Fibroblast of lung (primary cell): ENCODE data around the gene SLC25A30. TPM values are rescaled to one million over a fixed set of nuclear protein-coding genes. Genes with fewer than 3 reads are reported as not detected.

Experiments used
- DNase-seq, 2 donors: peaks; one replicate each; pipeline versions ENCODE4 v3.0.0 to v3.0.0-alpha.2; 2010; ENCODE audit warnings: low read depth in 2 of 2
- H2AFZ ChIP-seq: 2 replicates; pipeline ENCODE4 v1.5.1; 2012; ENCODE audit warnings: low read length, control low read depth, inconsistent platforms
- H3K27ac ChIP-seq: 2 replicates; pipeline ENCODE4 v1.5.1; 2011; ENCODE audit warnings: low read length, control low read depth; ENCODE audit not compliant: insufficient read depth
- H3K27me3 ChIP-seq: 2 replicates; pipeline ENCODE4 v1.5.1; 2011; ENCODE audit warnings: mild to moderate bottlenecking, low read length; ENCODE audit not compliant: control insufficient read depth, insufficient read depth
- H3K36me3 ChIP-seq: 2 replicates; pipeline ENCODE4 v1.5.1; 2011; ENCODE audit warnings: low read length; ENCODE audit not compliant: control insufficient read depth, insufficient read depth
- H3K4me1 ChIP-seq: 2 replicates; pipeline ENCODE4 v1.5.1; 2011; ENCODE audit warnings: low read length; ENCODE audit not compliant: control insufficient read depth, insufficient read depth; ENCODE audit errors: extremely low read depth
- H3K4me2 ChIP-seq: 2 replicates; pipeline ENCODE4 v1.5.1; 2011; ENCODE audit warnings: low read length, control low read depth; ENCODE audit not compliant: insufficient read depth; ENCODE audit errors: extremely low read depth
- H3K4me3 ChIP-seq, 4 experiments: fragments of 200-600 bp in 1 of 4; sonication (generic) in 1 of 4; replicated peaks in 1 of 4; 2 replicates each; pipeline ENCODE4 v1.5.1; 2011 to 2016; ENCODE audit warnings: low read length in 4 of 4, low read depth in 3 of 4, mild to moderate bottlenecking in 3 of 4, control low read depth in 2 of 4, inconsistent platforms in 1 of 4, mixed read lengths in 1 of 4; ENCODE audit not compliant: insufficient read depth in 1 of 4; ENCODE audit errors: control extremely low read depth in 1 of 4
- H3K79me2 ChIP-seq: 2 replicates; pipeline ENCODE4 v1.5.1; 2012; ENCODE audit warnings: mild to moderate bottlenecking, low read length, inconsistent platforms; ENCODE audit not compliant: control insufficient read depth, insufficient read depth
- H3K9ac ChIP-seq: 2 replicates; pipeline ENCODE4 v1.5.1; 2011; ENCODE audit warnings: mild to moderate bottlenecking, low read length, control low read depth; ENCODE audit not compliant: insufficient read depth
- H3K9me3 ChIP-seq: 2 replicates; pipeline ENCODE4 v1.5.1; 2012; ENCODE audit warnings: low read depth, low read length; ENCODE audit not compliant: control insufficient read depth, insufficient read depth
- H4K20me1 ChIP-seq: 2 replicates; pipeline ENCODE4 v1.5.1; 2011; ENCODE audit warnings: low read length; ENCODE audit not compliant: control insufficient read depth, insufficient read depth; ENCODE audit errors: extremely low read depth
- CTCF ChIP-seq, 2 donors: IDR thresholded peaks in 1 of 2; conservative IDR thresholded peaks in 1 of 2; 1 replicate in 1 of 2; 2 replicates in 1 of 2; pipeline ENCODE4 v1.5.1; 2011 to 2012; ENCODE audit warnings: low read length in 2 of 2, control low read depth in 1 of 2, inconsistent platforms in 1 of 2, low read depth in 1 of 2, mild to moderate bottlenecking in 1 of 2
- EZH2 ChIP-seq: IDR thresholded peaks from 2 replicates; pipeline ENCODE4 v1.5.1; 2012; ENCODE audit warnings: low read length, control low read depth, mild to moderate bottlenecking; ENCODE audit errors: missing control alignments
- polyA plus RNA-seq, 2 donors: library from polyadenylated mRNA; depleted of rRNA in 1 of 2; stranded (reverse) in 1 of 2; unstranded in 1 of 2; fragments of >200 nt; gene quantifications; 2 replicates each; pipeline ENCODE4 v1.2.1, GENCODE V29; 2011 to 2012; ENCODE audit warnings: missing spikeins in 1 of 2
- total RNA-seq: library from RNA; depleted of rRNA; stranded (reverse); fragments of >200 nt; gene quantifications from 2 replicates; pipeline ENCODE4 v1.2.1, GENCODE V29; 2014

SLC25A30 gene
- total and polyA plus RNA-seq, 2 donors (not counting 1 experiment from before 2014, with no cell fraction given): 14.5 to 27.6 TPM

DNA sequence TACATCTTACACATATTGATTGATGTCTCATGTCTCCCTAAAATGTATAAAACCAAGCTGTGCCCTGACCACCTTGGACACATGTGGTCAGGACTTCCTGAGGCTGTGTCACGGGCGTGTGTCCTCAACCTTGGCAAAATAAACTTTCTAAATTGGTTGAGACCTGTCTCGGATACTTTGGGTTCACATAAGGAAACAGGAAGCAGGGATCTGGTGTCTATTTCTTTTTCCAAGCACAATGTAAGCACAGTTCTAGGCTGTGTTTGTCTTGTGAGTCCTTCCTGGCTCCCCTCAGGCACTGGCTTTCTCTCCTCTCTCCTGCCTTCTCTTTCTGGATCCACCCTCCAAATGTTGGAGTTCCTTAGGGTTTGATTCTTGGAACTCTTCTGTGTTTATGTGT, 49.6 kb downstream of the SLC25A30 start:
- H3K9ac ChIP-seq: no peak overlapping the region
- no peak overlapping the region for H2AFZ ChIP-seq
- TF ChIP-seq CTCF (conservative IDR thresholded peaks at IDR 0.05 in 1 of 2, IDR thresholded peaks at IDR 0.05 in 1 of 2; ENCODE audit: low read depth in 1 of 2, low read length in 2 of 2) (no peak), EZH2 (no peak)
- H3K27me3 ChIP-seq: no peaks in the 10 kb centered on the region
- H3K9me3 ChIP-seq: no peaks in the 10 kb centered on the region
- no peak overlapping the region for H3K4me2 ChIP-seq
- no peak overlapping the region for H3K4me3 ChIP-seq
- H4K20me1 ChIP-seq: no peaks in the 10 kb centered on the region
- no peaks in the 10 kb centered on the region for H3K36me3 ChIP-seq
- H3K27ac ChIP-seq: no peak overlapping the region
- H3K4me1 ChIP-seq: peaks cover 4% of the 10 kb centered on the region
- no peak for DNase-seq
- no peaks in the 10 kb centered on the region for H3K79me2 ChIP-seq

DNA sequence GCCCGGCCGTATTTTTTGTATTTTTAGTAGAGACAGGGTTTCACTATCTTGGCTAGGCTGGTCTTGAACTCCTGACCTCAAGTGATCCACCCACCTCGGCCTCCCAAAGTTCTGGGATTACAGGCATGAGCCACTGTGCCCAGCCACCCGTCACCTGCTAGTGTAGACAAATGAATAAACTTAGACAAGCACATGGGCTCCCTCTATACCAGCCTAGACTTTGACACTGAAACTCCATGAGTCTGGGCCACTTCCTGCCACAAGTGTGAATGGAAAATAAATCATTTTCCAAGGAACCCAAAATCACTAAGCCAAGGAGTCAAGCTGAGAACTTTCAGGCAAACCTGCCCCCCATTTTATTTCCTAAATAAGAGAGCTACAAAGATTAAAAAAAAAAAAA, 50.2 kb downstream of the SLC25A30 start:
- no peak overlapping the region for H3K4me2 ChIP-seq
- peaks cover 1% of the 10 kb centered on the region for H3K36me3 ChIP-seq
- H4K20me1 ChIP-seq: no peaks in the 10 kb centered on the region
- peaks cover 4% of the 10 kb centered on the region for H3K4me1 ChIP-seq
- H2AFZ ChIP-seq: no peak overlapping the region
- TF ChIP-seq CTCF (conservative IDR thresholded peaks at IDR 0.05 in 1 of 2, IDR thresholded peaks at IDR 0.05 in 1 of 2; ENCODE audit: low read depth in 1 of 2, low read length in 2 of 2) (no peak), EZH2 (no peak)
- H3K27ac ChIP-seq: no peak overlapping the region
- H3K79me2 ChIP-seq: no peaks in the 10 kb centered on the region
- no peaks in the 10 kb centered on the region for H3K9me3 ChIP-seq
- DNase-seq: no peak
- H3K9ac ChIP-seq: no peak overlapping the region
- H3K27me3 ChIP-seq: no peaks in the 10 kb centered on the region
- no peak overlapping the region for H3K4me3 ChIP-seq

- H3K4me1 ChIP-seq: peaks cover 4% of the 10 kb centered on the region
- no peak overlapping the region for H3K9ac ChIP-seq
- H2AFZ ChIP-seq: no peak overlapping the region
- TF ChIP-seq EZH2 (no peak), CTCF (conservative IDR thresholded peaks at IDR 0.05 in 1 of 2, IDR thresholded peaks at IDR 0.05 in 1 of 2; ENCODE audit: low read depth in 1 of 2, low read length in 2 of 2) (no peak)
- peak; percentile 76 to 94 for DNase-seq
- peaks cover 1% of the 10 kb centered on the region for H3K36me3 ChIP-seq
- no peaks in the 10 kb centered on the region for H3K79me2 ChIP-seq
- H3K9me3 ChIP-seq: no peaks in the 10 kb centered on the region
- no peak overlapping the region for H3K4me2 ChIP-seq
- no peaks in the 10 kb centered on the region for H4K20me1 ChIP-seq
- H3K4me3 ChIP-seq: no peak overlapping the region
- no peak overlapping the region for H3K27ac ChIP-seq
- H3K27me3 ChIP-seq: no peaks in the 10 kb centered on the region
Observed at GRCh38 chr13:45367358-45367757, 50.8 kb downstream of the SLC25A30 start.
